Metanephros (tissue), 1 donor: Measurements from ENCODE around the gene C22orf15. TPM values are rescaled to one million over a fixed set of nuclear protein-coding genes. Genes with fewer than 3 reads are reported as not detected.

Source experiments
- total RNA-seq: library from RNA; depleted of rRNA; stranded (reverse); fragments of >200 nt; gene quantifications from one replicate; pipeline ENCODE4 v1.2.3, GENCODE V29; 2014

The C22orf15 gene
- 1.1 TPM for total RNA-seq

GRCh38 chr22:23762842-23763578, at the start of gene C22orf15:
Gene C22orf15 (plus strand): TSS chr22:23762990. CDS start chr22:23763307, 317 bp downstream.

GRCh38 chr22:23750714-23751440, 11.9 kb upstream of the C22orf15 start, which contains the start of gene ZNF70:
Gene ZNF70 (minus strand): TSS chr22:23751112. CDS start chr22:23745140, 5,972 bp downstream.

GRCh38 chr22:23754220-23754919, 8.4 kb upstream of the C22orf15 start, which contains the start of gene VPREB3:
Gene VPREB3 (minus strand): TSS chr22:23754425. CDS start chr22:23754363, 62 bp downstream.

DNA sequence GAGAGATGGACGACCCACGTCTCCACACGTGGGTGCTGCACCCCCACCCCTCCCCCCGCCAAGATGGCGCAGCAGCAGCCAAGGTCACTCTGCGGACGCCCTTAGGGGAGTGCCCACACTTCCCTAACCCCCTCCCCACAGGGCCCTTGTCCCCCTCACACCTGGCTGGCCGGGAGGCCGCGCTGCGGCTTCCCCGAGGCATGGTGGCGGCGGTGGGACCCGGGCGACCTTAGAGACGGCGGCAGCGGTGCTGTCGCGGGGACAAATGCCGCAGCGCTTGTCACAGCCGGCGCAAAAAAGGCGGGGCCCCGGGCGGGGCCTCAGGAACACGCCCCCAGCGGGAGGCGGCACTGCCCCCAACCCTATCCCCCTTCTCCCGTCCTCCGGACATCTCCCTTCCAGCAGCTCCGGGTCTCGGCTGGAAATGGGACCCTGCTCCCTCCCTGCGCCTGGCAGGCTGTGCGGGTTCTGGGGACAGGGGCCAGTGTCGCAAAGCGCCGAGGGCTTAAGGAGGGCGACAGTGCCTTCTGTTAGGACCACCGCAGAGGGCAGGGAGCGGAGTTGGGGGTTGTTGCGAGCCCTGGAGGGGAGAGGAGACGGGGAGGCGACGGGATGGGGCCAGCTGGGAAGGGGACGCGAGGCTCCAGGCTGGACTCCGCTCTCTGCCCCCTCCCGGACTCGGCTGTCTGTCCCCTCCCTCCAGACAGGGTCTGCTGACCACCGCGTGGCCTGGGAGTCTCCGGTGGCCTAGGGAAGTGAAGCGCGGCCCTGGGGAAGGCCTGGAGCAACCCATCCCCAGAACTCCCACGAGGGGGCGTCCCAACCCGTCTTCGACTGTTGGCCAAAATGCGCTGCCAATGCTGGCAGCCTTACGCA, 5.1 kb downstream of the C22orf15 start, which contains the start of gene CHCHD10:
Gene CHCHD10, minus strand, starts transcription at position 300 of the 876 bp plus-strand sequence. Its CDS starts 98 bp downstream, at position 202.

GRCh38 chr22:23772649-23773473, 10.1 kb downstream of the C22orf15 start, which contains the start of gene MMP11:
Gene MMP11 (plus strand): TSS chr22:23772849. CDS start chr22:23772871, 22 bp downstream.

DNA sequence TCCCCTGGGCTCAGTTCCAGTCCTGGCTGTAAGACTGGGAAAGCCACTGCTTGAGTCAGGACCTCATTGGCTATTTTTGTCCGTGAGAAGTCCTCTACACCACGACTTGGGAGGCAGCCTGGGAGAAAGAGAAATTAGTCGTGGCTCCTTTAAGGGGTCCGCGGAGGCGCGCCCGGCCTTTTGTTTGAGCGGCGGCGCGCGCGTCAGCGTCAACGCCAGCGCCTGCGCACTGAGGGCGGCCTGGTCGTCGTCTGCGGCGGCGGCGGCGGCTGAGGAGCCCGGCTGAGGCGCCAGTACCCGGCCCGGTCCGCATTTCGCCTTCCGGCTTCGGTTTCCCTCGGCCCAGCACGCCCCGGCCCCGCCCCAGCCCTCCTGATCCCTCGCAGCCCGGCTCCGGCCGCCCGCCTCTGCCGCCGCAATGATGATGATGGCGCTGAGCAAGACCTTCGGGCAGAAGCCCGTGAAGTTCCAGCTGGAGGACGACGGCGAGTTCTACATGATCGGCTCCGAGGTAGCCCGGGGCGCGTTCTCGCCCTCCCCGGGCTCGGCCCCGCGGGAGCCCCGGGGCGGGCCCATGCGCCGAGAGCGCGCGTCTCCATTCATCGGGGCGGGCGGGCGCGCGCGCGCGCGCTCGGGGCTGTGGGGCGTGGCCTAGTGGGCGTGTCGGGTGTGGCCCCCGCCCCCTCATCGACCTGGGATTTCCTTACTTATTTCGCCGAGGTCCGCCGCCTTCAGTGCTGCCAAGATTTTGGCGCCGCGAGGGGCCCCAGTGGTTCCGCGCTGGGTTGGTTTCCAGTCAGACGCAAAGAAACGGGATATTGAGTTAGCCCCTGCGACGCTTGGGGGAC, 24.2 kb downstream of the C22orf15 start, which contains the start of gene SMARCB1:
Gene SMARCB1, plus strand, starts transcription at position 215 of the 848 bp plus-strand sequence. Its CDS starts 204 bp downstream, at position 419.

Other genes starting within 250 kb of the C22orf15 start
- gene IGLL1, start 182.7 kb upstream of the C22orf15 start, total RNA-seq: 3.7 TPM
- gene DRICH1, start 130.7 kb upstream of the C22orf15 start, total RNA-seq: 1.2 TPM
- gene RGL4, start 72.0 kb upstream of the C22orf15 start, total RNA-seq: 3.2 TPM
- gene ZNF70, start 11.9 kb upstream of the C22orf15 start, total RNA-seq: 9.0 TPM
- 0.99 TPM for gene VPREB3, start 8.6 kb upstream of the C22orf15 start, total RNA-seq
- 78.8 TPM for gene CHCHD10, start 5.0 kb downstream of the C22orf15 start, total RNA-seq
- gene MMP11, start 9.9 kb downstream of the C22orf15 start, total RNA-seq: 36.6 TPM
- 62.9 TPM for gene SMARCB1, start 24.0 kb downstream of the C22orf15 start, total RNA-seq
- 2.9 TPM for gene DERL3, start 76.0 kb downstream of the C22orf15 start, total RNA-seq
- 41.9 TPM for gene SLC2A11, start 94.9 kb downstream of the C22orf15 start, total RNA-seq
- gene MIF, start 131.4 kb downstream of the C22orf15 start, total RNA-seq: 356 TPM
- 1.5 TPM for gene GSTT2B, start 198.2 kb downstream of the C22orf15 start, total RNA-seq
- 2.5 TPM for gene DDTL, start 203.9 kb downstream of the C22orf15 start, total RNA-seq
- 293 TPM for gene DDT, start 211.5 kb downstream of the C22orf15 start, total RNA-seq
- not detected for gene GSTT2, start 217.1 kb downstream of the C22orf15 start, total RNA-seq
- gene GSTT4, start 242.5 kb downstream of the C22orf15 start, total RNA-seq: not detected
- gene CABIN1, start 248.3 kb downstream of the C22orf15 start, total RNA-seq: 64.6 TPM